GM13976 (cell line): ENCODE measurements around the gene TP53BP2.
"Not testable (repeated sequence)": the region's sequence is repeated elsewhere in the genome, so short reads cannot be mapped to it uniquely, and the experiment has no call there.

ENCODE experiments used
- DNase-seq: peaks from one replicate; pipeline ENCODE4 v3.0.0; 2012; ENCODE audit warnings: low spot score
- CTCF ChIP-seq: IDR thresholded peaks from 2 replicates; pipeline ENCODE4 v1.5.1; 2012; ENCODE audit warnings: borderline replicate concordance, mild to moderate bottlenecking; ENCODE audit not compliant: insufficient read depth; ENCODE audit errors: extremely low read depth, missing control alignments, control extremely low read depth
- in situ Hi-C: fragments of 300-500 bp; cut with MboI; formaldehyde crosslinking; loops from one replicate; pipeline ENCODE4 v1.12.0; 2022; ENCODE audit warnings: low sequenced_read_pairs, mixed read lengths, inconsistent platforms; ENCODE audit not compliant: unreplicated experiment

The TP53BP2 gene

DNA sequence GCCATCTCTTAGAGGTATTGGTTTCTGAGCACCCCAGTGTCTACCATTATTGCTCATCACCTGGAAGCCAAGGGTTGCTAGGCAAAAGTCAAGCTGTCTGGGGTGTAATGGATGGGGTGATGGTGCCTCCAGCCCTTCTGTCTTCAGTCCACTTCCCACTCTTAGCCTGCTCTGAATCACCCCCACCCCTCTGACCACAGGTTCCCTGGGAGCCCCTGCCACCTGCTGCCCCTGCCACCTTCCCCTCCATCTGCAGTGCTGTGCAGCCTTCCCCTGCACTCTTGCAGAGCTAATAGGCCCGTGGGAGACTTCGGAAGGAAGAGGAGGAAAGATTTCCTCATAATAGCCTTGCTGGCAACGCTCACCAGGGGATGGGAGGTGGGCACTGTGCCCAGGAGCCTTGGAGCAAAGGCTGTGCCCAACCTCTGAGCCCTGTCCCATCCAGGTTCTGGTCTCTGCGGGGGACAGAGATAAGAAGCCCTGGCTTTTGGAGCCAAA is 97.9 kb downstream of the TP53BP2 start:
- in situ Hi-C loops = loop anchor here (5.0 kb wide), 1 partner anchor 51 kb away; no protein-coding TSS in a partner anchor
- TF ChIP-seq CTCF = no peak

GRCh38 chr1:223745731-223746130 is 100.0 kb downstream of the TP53BP2 start:
- TF ChIP-seq CTCF = no peak
- in situ Hi-C loops = loop anchor here (5.0 kb wide), 1 partner anchor 48 kb away; no protein-coding TSS in a partner anchor
- no peak for DNase-seq

More for the DNA sequence above, 97.9 kb downstream of the TP53BP2 start:
- DNase-seq = no peak

DNA sequence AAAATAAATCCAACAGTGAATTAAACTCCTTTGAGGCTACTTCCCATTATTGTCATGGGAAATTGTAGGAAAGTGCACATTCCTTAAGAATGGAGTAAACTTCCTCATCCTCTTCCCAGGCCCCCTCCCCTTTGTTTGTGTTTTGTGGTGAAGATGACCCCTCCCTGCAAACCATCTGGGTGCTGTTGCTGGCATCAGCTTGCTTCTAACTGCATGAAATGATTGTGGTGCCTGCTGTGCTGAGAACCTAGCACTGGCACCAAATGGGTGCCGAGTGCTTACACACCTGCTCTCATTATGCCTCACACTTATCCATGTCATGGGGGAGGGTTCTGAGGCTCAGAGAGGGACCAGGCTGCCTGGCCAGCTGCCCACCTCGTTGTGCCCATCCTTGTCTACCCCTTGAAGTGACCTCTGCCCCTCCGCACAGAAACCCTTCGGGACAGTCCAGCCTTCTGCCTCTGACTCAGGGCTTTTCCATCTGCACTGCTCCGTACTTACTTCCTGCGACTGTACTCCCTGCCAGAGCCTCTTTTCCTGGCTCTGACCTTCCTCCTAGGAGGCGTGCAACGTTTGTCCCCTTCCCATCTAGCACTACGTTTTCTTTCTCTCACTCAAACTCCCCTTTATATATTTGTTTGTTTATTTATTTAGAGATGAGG is 102.8 kb downstream of the TP53BP2 start:
- no peak for DNase-seq
- in situ Hi-C loops = no loop called here

DNA sequence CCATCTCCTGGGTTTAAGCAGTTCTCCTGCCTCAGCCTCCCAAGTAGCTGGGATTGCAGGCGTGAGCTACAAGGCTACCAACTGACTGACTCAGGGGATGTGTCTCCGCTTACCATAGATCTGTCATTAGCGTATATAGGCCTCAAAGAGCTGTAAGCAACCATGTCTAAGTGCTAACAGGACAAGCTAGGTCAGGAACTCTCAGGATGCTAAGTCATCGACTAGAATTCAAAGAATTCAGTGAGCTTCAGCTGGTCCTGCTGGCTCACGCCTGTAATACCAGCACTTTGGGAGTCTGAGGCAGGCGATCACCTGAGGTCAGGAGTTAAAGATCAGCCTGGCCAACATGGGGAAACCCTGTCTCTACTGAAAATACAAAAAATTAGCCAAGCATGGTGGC is 103.9 kb downstream of the TP53BP2 start:
- TF ChIP-seq CTCF = no peak
- DNase-seq = no peak
- in situ Hi-C loops = no loop called here

More for the DNA sequence above, 102.8 kb downstream of the TP53BP2 start:
- no peak for TF ChIP-seq CTCF

GRCh38 chr1:223740038-223740736 is 105.6 kb downstream of the TP53BP2 start:
- DNase-seq, in situ Hi-C loops: not testable (repeated sequence)

- TF ChIP-seq CTCF = no peak
- DNase-seq = no peak
- in situ Hi-C loops = no loop called here
These were observed 106.2 kb downstream of the TP53BP2 start for GRCh38 chr1:223739366-223740037.
